OCI-LY1 (cell line): ENCODE data around the gene LRP5.

Experiments used
- CTCF ChIP-seq: fragments of 200-600 bp; sonication (generic), shearing (Covaris generic); IDR thresholded peaks from 2 replicates; pipeline ENCODE4 v1.5.1; 2017; ENCODE audit warnings: mild to moderate bottlenecking, antibody characterized with exemption, low read length, moderate library complexity, mixed read lengths
- EZH2 ChIP-seq: fragments of 200-600 bp; sonication (generic), shearing (Covaris generic); IDR thresholded peaks from 2 replicates; pipeline ENCODE4 v1.8.0; 2017; ENCODE audit warnings: borderline replicate concordance, mixed run types, mild to moderate bottlenecking, antibody characterized with exemption, low read length, moderate library complexity, mixed read lengths

- TF ChIP-seq EZH2 (no peak), CTCF (no peak)
These were observed 586 bp downstream of the LRP5 start for GRCh38 chr11:68312780-68313573.
